ENCODE data around the gene ARAP3. TPM values are rescaled to one million over a fixed set of nuclear protein-coding genes. Genes with fewer than 3 reads are reported as not detected.

ARAP3 gene
- total and polyA plus RNA-seq, 2 donors (not counting 1 experiment from before 2014, with no cell fraction given): 0.34 to 3.7 TPM

DNA sequence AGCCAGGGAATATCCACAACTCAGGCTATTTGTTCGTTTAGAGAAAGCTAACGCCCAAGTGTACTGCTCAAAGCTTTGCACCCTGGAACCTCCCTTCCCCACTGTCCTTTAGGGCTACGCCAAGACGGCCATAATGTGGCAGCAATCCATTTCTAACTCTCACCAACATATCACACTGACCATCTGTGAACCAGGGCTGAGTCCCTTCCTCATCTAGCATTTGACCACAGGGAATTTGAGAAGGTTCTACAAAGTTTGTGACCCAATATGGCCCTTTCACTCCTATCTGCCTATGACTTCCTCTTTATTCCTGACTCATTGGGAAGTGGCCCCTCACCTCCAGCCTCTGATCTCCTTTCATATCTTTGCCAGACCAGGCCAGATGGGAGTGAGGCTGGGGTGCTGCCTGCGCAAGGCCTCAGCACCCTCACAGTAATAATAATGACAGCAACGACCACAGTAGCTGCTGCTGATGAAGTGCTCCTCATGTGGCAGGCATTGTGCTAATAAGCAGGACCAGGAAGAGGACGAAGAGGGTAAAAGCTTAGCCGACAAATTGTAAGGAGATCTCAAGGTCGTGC lies 9.3 kb upstream of the ARAP3 start:
- peaks cover 8% of the 10 kb centered on the region in 2 donors for H3K4me1 ChIP-seq (ENCODE audit: control insufficient read depth in 2 of 2, insufficient read depth in 2 of 2, low read length in 2 of 2)
- no peaks in the 10 kb centered on the region for H3K36me3 ChIP-seq (replicated peaks in 1 of 2; ENCODE audit: control extremely low read depth in 1 of 2, control insufficient read depth in 1 of 2, extremely low read depth in 1 of 2, insufficient read depth in 2 of 2, low read length in 1 of 2)
- peaks cover 7% of the 10 kb centered on the region for H3K4me1 Mint-ChIP-seq
- no peak overlapping the region for H3K4me2 ChIP-seq (replicated peaks; ENCODE audit: low read depth, low read length, poor library complexity, severe bottlenecking)
- H2AFZ ChIP-seq (ENCODE audit: insufficient read depth, low read depth, low read length, poor library complexity, severe bottlenecking): no peak overlapping the region
- ChIA-PET POLR2A (interaction anchor here (1.0 to 1.9 kb wide), 3 partner anchors 188 to 321 kb away, joined by 3 to 7 read pairs (median 3); partner anchors contain the start of gene GNPDA1), CTCF (interaction anchor here (0.6 to 10.3 kb wide), 55 partner anchors 8 to 1022 kb away, joined by 3 to 198 read pairs (median 4); partner anchors contain the start of genes ARAP3, DELE1, GNPDA1 and HDAC3)
- H4K20me1 ChIP-seq (ENCODE audit: control insufficient read depth, insufficient read depth, low read length, poor library complexity, severe bottlenecking): no peaks in the 10 kb centered on the region
- H3K27ac ChIP-seq (ENCODE audit: low read length in 2 of 2): no peak overlapping the region
- no peaks in the 10 kb centered on the region for H3K79me2 ChIP-seq (ENCODE audit: control insufficient read depth, insufficient read depth, low read length)
- DNase-seq (no peak), ATAC-seq (ENCODE audit: low read depth) (no peak)
- TF ChIP-seq, protein P1, sequence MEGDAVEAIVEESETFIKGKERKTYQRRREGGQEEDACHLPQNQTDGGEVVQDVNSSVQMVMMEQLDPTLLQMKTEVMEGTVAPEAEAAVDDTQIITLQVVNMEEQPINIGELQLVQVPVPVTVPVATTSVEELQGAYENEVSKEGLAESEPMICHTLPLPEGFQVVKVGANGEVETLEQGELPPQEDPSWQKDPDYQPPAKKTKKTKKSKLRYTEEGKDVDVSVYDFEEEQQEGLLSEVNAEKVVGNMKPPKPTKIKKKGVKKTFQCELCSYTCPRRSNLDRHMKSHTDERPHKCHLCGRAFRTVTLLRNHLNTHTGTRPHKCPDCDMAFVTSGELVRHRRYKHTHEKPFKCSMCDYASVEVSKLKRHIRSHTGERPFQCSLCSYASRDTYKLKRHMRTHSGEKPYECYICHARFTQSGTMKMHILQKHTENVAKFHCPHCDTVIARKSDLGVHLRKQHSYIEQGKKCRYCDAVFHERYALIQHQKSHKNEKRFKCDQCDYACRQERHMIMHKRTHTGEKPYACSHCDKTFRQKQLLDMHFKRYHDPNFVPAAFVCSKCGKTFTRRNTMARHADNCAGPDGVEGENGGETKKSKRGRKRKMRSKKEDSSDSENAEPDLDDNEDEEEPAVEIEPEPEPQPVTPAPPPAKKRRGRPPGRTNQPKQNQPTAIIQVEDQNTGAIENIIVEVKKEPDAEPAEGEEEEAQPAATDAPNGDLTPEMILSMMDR (IDR thresholded peaks at IDR 0.05): no peak
- no peak for TF ChIP-seq EZH2 (IDR thresholded peaks at IDR 0.05; ENCODE audit: borderline replicate concordance, insufficient read depth, low read depth, low read length, poor library complexity, severe bottlenecking)
- H3K27me3 ChIP-seq (replicated peaks in 1 of 4; ENCODE audit: control extremely low read depth in 1 of 4, control insufficient read depth in 3 of 4, insufficient read depth in 4 of 4, low read length in 3 of 4): peaks cover 0 to 45% (median 5%) of the 10 kb centered on the region in 4 experiments
- H3K4me3 Mint-ChIP-seq: no peak overlapping the region
- peaks cover 62% of the 10 kb centered on the region for H3K27me3 Mint-ChIP-seq
- no peak overlapping the region for H3K4me3 ChIP-seq (ENCODE audit: control extremely low read depth in 1 of 5, extremely low read depth in 1 of 5, insufficient read depth in 1 of 5, low read depth in 2 of 5, low read length in 4 of 5)
- 55% methylated on average over 5 of the region's 9 CpGs for WGBS (ENCODE audit: insufficient coverage)
- intact Hi-C loops (cut with micrococcal nuclease): no loop called here
- no peaks in the 10 kb centered on the region for H3K9me3 ChIP-seq (ENCODE audit: control extremely low read depth in 1 of 3, control insufficient read depth in 2 of 3, insufficient read depth in 1 of 3, low read length in 2 of 3)
- H3K27ac Mint-ChIP-seq: no peak overlapping the region
- no peak overlapping the region for H3K9ac ChIP-seq (ENCODE audit: low read length)
- H3K9me3 Mint-ChIP-seq (ENCODE audit: insufficient read depth): no peaks in the 10 kb centered on the region

DNA sequence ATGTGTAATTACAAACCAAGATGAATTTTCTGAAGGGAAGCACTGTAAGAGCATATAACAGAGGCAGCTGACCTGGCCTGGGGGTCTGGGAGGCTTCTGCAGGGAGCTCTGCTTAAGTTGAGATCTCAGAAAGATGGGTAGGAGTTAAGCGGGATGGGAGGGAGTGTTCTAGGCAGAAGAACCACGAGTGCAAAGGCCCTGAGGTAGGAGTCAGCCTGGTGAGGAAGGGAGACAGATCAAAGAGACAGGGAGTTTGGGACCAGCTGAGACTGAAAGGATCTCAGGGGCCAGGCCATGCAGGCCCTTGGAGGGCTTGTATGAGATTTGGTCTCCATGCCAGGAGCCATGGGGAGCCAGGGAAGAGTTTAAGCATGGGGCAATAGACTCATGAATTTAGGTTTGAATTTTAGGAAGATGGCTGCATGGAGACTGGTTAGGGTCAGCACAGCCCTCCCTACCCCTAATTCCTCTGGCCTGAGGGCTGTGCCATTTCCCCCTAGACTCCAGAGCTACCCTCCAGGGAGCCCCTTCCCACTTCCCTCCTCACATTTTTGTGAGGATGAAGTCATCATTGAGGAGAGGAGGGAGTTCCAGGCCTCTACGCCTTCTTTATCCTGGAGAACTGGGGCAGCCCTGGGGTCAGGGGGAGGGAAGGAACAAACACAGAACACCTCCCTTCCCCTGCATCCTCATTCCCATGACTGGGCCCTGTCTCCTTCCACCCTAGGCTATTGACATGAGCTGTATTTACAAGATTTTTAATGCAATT lies 4.8 kb upstream of the ARAP3 start:
- 80% methylated on average over 2 of the region's 3 CpGs for WGBS (ENCODE audit: insufficient coverage)
- POLR2A ChIA-PET: no interaction called here
- CTCF ChIA-PET: interaction anchor here (0.6 to 1.8 kb wide), 4 partner anchors 24 to 281 kb away, joined by 3 to 9 read pairs (median 4); no protein-coding TSS in a partner anchor

More for the DNA sequence above, 4.8 kb upstream of the ARAP3 start:
- Mint-ChIP-seq H3K27ac (no peak overlapping the region), H3K4me3 (no peak overlapping the region), H3K4me1 (peaks cover 14% of the 10 kb centered on the region), H3K9me3 (ENCODE audit: insufficient read depth) (no peaks in the 10 kb centered on the region), H3K27me3 (peaks cover 26% of the 10 kb centered on the region)
- Histone ChIP-seq H3K27me3 (replicated peaks in 1 of 4; ENCODE audit: control extremely low read depth in 1 of 4, control insufficient read depth in 3 of 4, insufficient read depth in 4 of 4, low read length in 3 of 4) (peaks cover 0 to 29% (median 2%) of the 10 kb centered on the region in 4 experiments), H3K9ac (ENCODE audit: low read length) (no peak overlapping the region), H3K9me3 (ENCODE audit: control extremely low read depth in 1 of 3, control insufficient read depth in 2 of 3, insufficient read depth in 1 of 3, low read length in 2 of 3) (no peaks in the 10 kb centered on the region), H2AFZ (ENCODE audit: insufficient read depth, low read depth, low read length, poor library complexity, severe bottlenecking) (no peak overlapping the region), H3K27ac (ENCODE audit: low read length in 2 of 2) (no peak overlapping the region), H4K20me1 (ENCODE audit: control insufficient read depth, insufficient read depth, low read length, poor library complexity, severe bottlenecking) (no peaks in the 10 kb centered on the region), H3K4me2 (replicated peaks; ENCODE audit: low read depth, low read length, poor library complexity, severe bottlenecking) (no peak overlapping the region), H3K79me2 (ENCODE audit: control insufficient read depth, insufficient read depth, low read length) (no peaks in the 10 kb centered on the region), H3K4me3 (ENCODE audit: control extremely low read depth in 1 of 5, extremely low read depth in 1 of 5, insufficient read depth in 1 of 5, low read depth in 2 of 5, low read length in 4 of 5) (no peak overlapping the region), H3K36me3 (replicated peaks in 1 of 2; ENCODE audit: control extremely low read depth in 1 of 2, control insufficient read depth in 1 of 2, extremely low read depth in 1 of 2, insufficient read depth in 2 of 2, low read length in 1 of 2) (no peaks in the 10 kb centered on the region), H3K4me1 (ENCODE audit: control insufficient read depth in 2 of 2, insufficient read depth in 2 of 2, low read length in 2 of 2) (peaks cover 17 to 20% of the 10 kb centered on the region in 2 donors)
- DNase-seq (no peak), ATAC-seq (ENCODE audit: low read depth) (no peak)
- intact Hi-C loops (cut with micrococcal nuclease): no loop called here
- no peak for TF ChIP-seq EZH2 (IDR thresholded peaks at IDR 0.05; ENCODE audit: borderline replicate concordance, insufficient read depth, low read depth, low read length, poor library complexity, severe bottlenecking)
- TF ChIP-seq, protein P1 (IDR thresholded peaks at IDR 0.05): no peak

Measured in B cell (primary cell).